DMS153 (cell line): Measurements from ENCODE around the gene RASGRF1.
"Not testable (repeated sequence)": the region's sequence is repeated elsewhere in the genome, so short reads cannot be mapped to it uniquely, and the experiment has no call there.

Experiments
- DNase-seq: peaks from one replicate; lab custom pipeline; 2025; lab: John Stamatoyannopoulos, UW

Gene RASGRF1

DNA sequence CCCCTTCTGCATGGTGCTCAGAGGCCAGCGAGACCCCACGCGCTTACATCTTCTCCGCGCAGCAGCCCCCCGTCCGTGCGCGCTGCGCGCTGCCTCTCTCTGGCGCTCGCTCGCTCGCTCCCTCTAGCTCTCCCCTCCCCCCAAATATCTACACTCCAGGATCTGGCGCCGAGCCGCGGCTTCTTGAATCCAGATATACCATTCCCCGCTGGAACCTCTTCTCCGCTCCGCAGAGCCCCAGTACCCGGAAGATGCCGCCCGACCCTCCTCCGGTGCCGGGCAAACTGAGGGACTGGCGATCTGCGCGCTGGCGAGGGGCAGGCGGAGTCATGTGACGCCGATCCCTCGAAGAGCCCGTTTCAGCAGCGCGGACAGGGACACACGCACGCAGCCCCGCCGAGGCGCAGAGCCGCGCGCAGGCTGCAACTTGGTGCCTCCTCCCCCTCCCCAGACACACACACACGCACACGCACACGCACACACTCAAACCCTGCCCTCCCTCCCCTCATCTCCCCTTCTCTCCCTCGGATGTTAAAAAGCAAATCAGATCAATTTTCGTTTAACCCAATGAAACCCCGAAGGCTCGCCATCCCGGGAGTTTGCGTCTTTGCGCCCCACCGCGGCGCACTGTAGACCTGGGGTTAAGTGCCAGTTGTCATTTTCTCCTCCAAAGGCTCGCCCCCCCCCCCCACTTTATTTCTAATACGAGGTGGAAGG lies at the start of gene RASGRF1:
Gene RASGRF1 (minus strand): TSS at position 294 of the 717 bp plus-strand sequence. CDS start 282 bp downstream, at position 12.
- no peak for DNase-seq

- no peak for DNase-seq
These were observed 46.0 kb upstream of the RASGRF1 start for GRCh38 chr15:79136434-79137046.

- DNase-seq, result no peak
These were observed 42.7 kb upstream of the RASGRF1 start for GRCh38 chr15:79133309-79133708.

DNA sequence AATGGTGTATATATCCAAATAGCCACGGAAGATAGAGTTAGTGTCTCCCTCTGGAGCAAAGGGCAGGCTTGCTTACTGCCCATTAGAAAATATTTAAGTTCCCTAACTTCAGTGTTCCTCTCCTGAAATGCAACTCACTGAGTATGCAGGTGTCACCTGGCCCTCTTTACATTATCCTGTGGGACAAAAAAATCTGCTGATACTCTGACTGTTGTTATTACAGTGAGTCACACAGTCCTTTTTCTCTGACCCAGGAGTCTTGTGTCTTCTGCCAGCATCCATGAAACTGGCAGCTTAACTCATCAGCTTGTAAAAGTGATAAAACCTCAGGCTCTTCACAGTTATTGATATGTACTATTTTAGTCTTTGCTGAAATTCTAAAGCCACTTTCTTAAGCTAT lies 42.2 kb upstream of the RASGRF1 start:
- DNase-seq, result no peak

DNA sequence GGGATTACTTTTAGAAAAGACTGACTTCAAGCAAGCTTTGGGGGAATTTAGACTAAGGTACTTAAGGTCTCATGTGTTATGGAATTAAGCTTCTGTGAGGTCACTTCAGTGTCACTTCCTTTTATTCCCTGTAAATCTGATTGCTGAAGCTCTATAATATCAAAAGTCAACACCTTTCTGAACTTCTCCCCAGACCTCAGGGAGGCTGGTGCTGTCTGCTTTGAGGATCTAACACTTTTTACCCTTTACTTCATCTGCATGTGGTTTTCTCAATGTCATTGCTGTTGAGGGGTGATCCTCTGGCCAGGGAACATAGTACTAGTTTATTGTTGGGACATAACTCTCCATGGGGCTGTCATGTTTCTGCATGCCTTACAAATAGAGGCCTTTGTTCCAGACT lies 41.8 kb upstream of the RASGRF1 start:
- no peak for DNase-seq

DNA sequence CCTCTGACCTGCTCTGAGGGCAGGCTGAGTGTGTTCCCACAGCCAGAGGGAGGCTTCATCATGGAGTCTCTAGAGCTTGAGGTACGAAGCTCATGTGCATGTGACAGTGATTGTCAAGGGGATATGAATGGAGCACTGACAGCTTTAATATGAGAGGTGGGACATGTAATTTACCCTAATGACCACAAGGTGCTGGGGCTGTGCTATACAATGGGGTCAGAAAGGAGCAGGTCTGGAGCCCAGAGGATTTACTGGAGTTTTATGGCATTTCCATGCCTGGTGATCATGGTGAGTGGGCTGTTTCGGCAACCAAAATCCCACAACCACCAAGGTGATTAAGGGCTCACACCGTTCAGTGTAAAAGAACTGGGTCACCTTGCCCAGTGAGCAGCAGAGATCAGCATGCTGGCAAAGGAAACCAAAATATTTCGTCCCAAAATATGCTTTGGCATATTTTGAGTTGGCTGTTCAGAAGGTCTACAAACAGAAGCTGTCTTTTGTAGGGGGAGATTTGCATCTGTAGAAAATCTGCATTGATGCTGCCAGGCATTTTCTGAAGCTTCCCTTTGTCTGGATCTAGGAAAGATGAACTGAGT lies 40.1 kb upstream of the RASGRF1 start:
- DNase-seq, result no peak

- DNase-seq, result no peak
These were observed 38.7 kb upstream of the RASGRF1 start for GRCh38 chr15:79129235-79129634.

DNA sequence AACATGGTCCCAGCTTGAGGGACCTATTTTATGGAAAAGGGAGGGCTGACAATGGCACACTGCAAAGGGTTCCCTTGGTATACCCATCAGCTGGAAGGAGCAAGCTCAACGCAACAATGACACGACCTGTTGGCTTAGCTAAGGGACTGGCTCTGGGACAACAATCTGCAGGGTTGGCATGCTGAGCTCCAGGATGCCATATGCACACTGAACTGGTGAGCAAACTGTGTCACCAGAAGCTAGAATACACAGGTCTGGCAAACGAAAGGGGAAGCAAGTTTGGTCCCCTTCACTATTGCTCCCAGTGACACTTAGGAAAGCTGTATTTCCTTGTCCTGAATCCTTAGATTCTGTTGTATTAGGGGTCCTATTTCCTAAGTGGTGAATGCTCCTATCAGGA lies 38.0 kb upstream of the RASGRF1 start:
- no peak for DNase-seq

- DNase-seq, result no peak
These were observed 33.8 kb upstream of the RASGRF1 start for GRCh38 chr15:79124388-79124787.

- DNase-seq, result no peak
These were observed 32.4 kb upstream of the RASGRF1 start for GRCh38 chr15:79122991-79123390.

GRCh38 chr15:79122391-79122790 lies 31.8 kb upstream of the RASGRF1 start:
- DNase-seq, result no peak

DNA sequence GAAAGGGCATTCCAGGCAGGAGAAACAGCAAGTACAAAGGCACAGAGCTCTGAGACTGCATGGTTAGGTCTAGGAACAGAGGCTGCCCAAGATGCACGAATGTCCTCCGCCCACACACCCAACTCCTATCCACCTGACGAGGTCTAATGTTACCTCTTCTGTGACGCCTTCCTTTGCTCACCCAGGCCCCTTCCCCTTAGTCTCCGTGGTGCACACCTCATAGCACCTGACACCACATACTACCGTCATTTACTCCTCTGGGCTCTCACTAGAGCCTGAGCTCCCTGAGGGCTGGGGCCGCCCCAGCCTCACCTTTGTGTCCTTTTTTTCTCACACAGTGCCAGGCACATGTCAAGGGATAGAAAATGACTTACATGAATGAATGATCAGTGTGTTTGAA lies 31.0 kb upstream of the RASGRF1 start:
- DNase-seq, result no peak

GRCh38 chr15:79117442-79118204 lies 27.0 kb upstream of the RASGRF1 start:
- no peak for DNase-seq

DNA sequence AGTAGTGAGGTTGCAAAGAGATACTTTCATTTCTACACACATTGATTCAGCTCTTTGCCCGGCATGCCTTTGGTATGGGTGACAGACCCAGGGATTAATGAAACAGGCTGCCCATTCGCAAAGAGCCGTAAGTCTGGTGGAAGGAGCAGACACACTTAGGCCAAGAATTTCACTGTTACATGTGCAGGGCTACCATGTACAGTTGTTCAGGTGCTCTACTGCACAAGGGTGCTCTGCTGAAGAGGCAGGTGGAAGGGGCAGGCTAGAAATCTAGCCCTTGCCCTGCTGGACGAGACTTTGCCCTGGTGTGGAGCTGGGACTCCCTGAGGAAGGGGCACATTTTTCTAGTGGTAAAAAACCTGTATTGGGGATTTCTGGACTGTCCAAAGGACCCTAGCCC lies 26.2 kb upstream of the RASGRF1 start:
- no peak for DNase-seq

DNA sequence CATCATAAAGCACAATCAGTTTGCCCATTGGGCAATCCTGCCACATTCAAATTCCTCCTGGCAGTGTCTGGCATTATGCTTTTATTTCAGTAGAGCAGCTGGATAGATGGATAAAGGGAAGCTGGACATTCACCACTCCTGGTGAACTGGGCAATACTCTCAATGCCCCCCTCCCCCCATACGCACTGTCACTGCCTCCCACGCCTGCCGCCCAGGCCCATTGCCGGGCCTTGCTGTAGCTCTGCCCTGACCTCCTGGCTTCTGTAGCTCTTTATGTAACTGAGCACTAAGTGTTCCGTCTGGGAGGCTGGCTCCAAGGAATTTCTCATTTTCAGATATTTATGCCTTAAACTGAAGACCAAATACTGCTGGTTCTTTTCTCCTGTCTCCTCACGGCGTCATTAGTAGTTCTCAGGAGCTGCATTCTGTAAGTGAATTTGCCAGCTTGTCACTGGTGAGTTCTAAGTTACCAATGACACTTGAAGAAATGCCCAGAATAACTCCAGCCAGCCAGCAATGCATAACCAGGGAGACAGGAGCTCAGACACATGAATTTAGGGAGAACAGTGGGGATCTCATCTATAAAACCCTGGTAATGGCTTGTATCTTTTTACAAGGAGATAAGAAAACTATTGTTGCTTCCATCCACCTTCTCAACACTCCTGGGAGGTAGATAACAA lies 25.5 kb upstream of the RASGRF1 start:
- no peak for DNase-seq

DNA sequence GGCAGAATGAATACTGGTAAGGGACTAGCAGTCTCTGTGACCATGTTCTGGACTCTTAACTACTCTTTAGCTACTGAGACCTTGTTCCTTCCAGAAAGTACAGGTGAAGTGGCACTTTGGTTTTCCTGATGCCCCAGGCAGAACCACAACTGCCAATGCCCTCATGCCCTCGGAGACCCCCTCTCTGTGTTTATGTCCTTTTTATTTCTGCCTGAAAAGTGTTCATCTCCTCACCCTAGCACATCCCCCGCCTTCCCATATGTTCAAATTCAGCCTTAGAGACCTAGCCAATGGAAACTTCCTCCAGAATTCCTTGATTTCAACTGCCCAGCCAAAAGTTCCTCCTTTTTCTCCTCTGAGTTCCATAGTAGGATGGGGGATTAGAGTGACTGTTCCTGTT lies 23.3 kb upstream of the RASGRF1 start:
- DNase-seq, result no peak

GRCh38 chr15:79111404-79111803 lies 20.8 kb upstream of the RASGRF1 start:
- not testable (repeated sequence) for DNase-seq

DNA sequence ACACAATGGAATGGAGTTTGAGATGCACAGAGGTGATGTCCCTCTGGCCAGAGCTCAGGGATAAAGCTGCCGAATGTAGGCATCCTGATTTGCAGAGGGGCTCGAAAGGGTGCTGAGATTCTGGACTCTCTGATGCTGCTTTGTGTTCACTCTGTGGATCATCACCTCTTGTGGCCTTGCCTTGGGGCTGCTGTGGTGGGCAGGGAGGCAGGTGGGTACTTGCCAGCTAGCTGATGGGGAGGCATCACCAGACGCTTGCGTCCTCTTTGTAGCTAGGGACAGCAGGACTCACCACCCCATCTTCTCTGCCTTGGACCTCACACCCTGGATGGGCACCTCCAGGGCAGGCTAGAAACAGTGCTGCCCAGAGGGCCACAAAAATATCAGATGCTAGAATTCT lies 14.6 kb upstream of the RASGRF1 start:
- DNase-seq, result no peak

GRCh38 chr15:79102595-79102994 lies 12.0 kb upstream of the RASGRF1 start:
- no peak for DNase-seq

GRCh38 chr15:79101866-79102581 lies 11.4 kb upstream of the RASGRF1 start:
- no peak for DNase-seq

DNA sequence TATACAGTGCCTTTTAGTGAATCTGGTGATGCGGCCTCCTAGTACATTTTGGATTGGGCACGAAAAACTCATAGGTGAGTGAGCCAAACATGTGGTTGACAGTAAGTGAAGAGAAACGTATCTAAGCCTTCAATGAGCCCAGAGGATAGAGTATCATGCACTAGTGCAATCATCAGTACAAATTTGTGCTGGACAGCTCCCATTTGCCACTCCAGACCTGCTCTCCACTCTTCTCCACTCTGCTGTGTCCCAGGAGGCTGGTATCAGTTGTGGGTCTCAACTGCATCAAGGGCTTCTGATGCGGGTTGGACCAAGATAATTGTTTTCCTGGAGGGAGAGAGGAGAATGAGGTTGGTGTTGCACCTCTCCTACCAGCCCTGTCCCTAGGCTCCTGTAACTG lies 9.1 kb upstream of the RASGRF1 start:
- DNase-seq, result no peak
